HG03442 (cell line): ENCODE results near the gene DYNLT1.
"Not testable (repeated sequence)": the region's sequence is repeated elsewhere in the genome, so short reads cannot be mapped to it uniquely, and the experiment has no call there.

Source experiments
- ATAC-seq: cut with Tn5 transposase; IDR thresholded peaks from one replicate; pipeline ENCODE4 v1.9.1; 2021; ENCODE audit warnings: mild to moderate bottlenecking, moderate library complexity; ENCODE audit not compliant: unreplicated experiment

The DYNLT1 gene

DNA sequence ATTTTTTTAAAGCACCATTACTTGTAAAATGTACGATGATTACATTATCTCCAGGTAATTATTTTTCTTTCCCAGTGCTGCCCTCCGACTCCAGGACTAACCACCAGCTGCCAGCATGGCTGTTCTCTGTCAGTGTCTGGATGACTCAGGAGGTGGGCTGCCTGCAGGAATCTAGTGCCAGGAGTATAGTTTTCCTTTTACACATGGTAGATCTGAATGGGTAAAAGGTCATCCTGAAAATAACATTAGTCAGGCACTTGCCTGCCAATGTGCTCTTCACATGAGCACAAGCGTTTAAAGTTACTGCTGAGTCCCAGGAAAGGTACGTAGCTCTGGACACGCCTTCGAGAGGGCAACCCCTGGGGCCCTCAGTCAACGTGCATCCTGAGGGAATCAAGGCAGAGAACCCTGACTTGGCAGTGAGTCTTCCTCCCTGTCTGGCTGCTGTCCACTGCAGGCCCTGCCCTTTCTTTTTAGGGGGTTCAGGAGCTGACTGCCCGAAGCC lies 2.4 kb downstream of the DYNLT1 start:
- ATAC-seq = no peak

DNA sequence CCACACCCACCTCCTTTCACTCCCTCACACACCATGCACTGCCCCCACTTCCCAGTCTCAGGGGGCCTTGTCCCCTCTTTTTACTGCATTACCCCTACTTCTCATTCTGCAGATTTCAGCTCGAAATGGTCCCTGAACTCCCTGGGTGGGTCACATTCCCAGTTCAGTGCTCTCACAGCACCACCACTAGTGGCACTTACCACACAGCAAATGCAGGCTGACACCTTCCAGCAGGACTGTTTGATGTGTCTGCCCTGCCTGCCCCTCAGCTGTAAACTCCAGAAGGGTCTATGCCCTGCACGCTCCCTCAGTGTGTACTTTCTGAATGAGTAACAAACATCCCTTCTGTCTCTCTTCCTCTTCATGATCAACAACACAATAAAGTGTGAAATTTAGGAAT lies 4.0 kb downstream of the DYNLT1 start:
- ATAC-seq = no peak

GRCh38 chr6:158639056-158639455 lies 5.5 kb downstream of the DYNLT1 start:
- ATAC-seq = no peak

- no peak for ATAC-seq
Measured at GRCh38 chr6:158638324-158638854, 6.2 kb downstream of the DYNLT1 start.

- no peak for ATAC-seq
Measured at GRCh38 chr6:158636778-158637177, 7.8 kb downstream of the DYNLT1 start.

DNA sequence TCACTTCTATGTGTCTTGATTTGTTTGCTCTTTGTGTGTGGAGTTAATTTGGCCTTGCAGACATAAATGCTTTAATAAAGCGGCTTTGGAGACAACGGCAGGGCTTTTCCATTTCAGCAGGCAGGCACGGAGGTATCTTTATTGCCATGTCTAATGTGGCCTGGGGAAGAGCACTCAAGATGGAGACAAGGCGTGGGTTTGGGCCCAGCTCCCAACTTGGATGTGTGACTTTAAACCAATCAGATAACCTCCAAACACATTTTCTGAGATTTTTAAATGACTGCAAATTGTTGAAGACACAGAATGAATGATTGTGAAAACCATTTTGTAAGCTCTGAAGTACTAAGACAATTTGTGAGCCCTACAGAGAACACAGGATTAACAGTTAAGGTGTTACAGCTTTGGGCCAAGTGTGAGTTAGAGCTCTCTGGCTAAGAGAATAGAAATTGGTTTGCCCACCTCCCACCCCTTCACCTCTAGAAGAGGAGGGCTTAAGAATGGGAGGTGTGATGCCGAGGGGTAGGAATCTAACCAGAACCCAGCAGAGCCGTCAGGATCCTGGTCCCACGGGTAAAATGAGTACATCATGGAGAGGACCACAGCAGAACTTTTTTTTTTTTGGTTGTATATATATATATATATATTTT lies 9.0 kb downstream of the DYNLT1 start:
- ATAC-seq = no peak

DNA sequence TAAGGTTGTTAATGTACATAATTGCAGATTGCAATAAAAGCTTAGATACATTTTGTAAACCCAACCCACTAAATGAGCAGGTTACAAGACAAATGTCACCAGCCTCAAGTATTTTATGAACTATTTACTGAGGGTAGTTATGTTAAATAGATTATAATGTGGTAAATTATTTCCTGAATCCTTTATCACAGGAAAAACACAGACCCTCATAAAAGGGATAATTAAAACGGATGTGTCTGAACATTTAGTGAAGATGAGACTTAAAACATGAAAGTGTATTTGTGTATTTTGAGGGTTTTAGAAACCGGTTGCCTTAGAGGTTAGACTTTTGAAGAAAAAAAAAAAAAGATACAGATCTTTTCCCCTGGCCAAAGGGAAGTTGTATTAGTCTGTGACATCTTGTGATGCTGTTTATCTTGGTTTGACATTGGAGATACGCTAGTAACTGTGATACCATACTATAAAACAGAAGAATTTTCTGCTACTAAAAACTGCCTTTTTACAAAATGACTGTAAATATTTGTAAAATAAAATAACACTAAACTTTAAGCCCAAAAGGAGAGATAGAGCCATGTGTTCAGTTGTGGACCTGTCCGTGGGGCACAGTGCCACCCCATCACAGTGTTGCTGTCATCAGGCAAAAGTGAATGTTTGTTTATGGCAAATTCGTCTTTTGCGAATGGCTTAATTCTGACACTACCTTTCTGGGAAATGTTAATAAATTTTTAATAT lies 9.7 kb downstream of the DYNLT1 start:
- no peak for ATAC-seq

DNA sequence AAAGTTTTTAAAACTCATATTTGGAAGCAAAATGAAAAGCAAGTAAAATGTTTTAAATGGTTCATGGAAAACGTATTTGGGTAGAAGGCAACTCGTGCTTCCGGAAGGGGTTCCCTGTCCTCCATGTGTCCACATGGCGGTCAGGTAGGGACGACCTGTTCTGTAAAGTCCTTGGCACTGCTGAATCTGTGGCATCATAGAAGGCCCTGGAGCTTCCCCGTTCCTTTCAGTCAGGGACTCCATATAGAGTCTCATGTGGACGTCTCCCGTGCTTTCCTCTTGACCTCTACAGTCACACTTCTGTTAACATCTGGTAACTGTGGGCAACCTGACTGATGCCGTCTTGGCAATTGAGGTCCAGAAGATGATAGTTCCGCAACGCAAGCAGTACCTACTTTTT lies 11.4 kb downstream of the DYNLT1 start:
- ATAC-seq = no peak

DNA sequence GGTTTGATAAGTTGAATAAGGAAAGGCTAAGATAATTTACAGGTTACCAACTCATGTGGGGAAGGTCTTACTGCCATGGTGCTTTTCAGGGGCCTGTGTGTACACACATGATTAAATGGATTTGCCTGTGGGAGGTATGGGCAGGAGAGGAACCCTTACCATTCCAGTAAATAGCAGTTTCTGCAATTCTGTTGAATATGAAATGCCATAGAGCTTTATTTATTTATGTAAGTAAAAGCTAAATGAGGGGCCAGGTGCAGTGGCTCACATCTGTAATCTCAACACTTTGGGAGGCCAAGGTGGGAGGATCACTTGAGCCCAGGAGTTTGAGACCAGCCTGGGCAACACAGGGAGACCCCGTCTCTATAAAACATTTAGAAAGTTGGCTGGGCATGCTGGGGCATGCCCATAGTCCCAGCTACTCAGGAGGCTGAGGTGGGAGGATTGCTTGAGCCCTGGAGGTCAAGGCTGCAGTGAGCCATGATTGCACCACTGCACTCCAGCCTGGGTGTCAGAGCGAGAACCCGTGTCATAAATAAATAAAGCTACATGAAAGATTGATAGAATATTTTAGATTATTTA lies 11.9 kb downstream of the DYNLT1 start:
- not testable (repeated sequence) for ATAC-seq

DNA sequence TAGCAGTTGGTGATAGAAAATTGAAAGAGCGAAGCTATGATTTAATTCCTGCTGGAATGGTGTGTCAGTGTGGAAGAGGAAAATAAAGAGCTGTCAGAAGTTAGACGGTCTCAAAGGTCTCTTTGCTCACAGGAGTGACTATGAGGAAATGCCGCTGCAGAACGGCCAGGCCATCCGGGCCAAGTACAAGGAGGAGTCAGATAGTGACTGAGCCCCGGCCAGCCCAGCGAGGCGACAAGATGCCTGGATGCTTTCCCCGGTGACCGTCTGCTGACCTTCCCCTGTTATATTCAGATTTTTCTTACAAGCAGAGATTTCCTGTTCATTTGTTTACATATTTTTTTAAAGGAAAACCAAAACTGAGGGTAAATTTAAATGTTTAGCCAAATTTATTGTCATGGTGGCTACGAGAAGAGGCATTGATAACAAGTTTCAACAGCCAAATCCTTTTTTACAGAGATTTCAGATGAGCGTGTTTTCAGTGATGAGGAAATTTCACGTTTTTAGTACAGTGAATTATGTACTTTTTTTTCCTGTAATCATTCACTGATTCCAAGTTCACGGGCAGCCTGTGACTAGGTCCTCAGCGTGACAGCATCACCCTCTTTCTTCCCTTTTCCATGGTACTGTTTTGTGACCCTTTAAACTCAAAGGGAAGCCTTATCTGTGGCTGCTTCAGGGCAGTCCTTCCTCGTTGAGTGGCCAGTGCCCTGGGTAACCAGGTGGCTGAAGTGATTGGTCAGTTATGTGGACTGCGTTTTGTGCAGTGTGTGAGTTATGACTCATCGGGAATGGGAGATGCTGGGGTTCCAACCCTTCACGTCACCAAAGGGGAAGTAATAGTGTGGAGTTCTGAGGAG lies 12.6 kb downstream of the DYNLT1 start:
- ATAC-seq = no peak

- ATAC-seq = no peak
Measured at GRCh38 chr6:158630938-158631616, 13.5 kb downstream of the DYNLT1 start.

DNA sequence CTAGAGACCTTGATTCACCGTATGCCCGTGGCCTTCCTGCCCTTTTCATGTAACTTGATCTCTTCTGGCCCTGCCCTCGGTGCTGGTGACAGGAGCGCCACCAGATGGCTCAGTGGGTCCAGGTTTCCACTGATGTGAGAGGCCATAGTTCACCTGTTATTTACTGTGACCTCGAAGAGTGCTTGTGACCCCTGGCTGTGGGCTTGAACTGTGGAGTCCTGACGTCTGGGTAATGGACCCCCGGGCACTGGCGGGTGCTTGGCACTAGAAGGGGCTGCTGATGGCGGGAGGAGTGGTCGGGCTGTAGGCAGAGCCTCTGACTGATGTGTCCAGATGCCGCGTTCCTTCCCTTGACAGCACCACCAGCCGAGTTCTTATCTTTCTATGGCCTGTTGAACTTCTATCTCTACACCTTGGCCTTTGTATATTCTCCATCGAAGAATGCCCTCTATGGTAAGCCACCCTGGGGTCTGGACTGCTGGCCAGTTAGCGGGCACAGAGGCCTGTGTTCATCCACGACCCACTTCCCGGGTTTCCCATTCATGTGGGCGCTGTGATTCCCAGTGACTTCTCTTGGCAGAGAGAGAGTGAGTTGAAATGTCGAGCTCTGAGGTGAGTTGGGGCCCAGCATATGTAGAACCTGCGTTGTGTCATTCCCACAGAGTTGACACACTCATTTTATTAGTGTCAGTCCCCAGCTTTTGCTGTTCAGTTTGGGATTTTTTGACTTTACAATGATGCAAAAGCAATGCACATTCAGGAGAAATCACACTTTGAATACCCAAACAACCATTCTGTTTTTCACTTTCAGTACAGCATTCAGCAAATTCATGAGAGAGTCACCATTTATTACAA lies 14.9 kb downstream of the DYNLT1 start:
- ATAC-seq = no peak

GRCh38 chr6:158628542-158628941 lies 16.0 kb downstream of the DYNLT1 start:
- ATAC-seq = no peak

GRCh38 chr6:158627940-158628211 lies 16.7 kb downstream of the DYNLT1 start:
- ATAC-seq = no peak

DNA sequence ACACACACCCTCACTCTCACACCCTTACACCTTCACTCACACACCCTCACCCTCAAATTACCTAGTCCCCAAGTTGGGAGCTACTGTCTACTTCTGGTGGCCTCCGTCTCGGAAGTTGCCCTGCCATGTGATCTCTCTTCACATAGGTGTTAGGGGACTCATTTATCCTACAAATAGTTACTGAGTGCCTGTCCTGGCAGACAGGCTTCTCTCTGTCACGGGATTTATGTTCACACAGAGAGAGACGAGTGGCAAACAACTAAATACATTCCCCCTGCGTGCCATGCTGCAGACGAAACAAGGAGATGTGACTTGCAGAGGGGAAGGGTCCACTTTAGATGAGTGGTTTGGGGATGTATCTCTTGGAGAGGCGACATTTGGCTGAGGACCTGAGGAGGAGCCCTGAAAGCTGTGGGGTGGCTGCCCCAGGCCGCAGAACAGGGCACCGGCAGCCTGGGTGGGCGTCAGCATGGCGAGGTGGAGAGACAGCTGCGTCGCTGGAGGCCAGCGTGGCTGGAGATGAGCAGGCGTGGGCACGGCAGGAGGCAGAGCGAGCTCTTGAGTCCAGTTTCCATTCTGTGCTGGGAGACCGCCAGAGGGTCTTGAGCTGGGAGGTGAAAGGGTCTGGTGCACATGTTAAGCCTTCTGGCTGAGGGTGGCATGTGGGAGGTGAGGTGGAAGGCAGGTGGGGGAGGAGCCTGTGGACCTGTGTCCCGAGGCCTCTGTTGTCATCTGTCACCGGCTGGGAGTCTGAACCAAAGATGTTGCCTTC lies 17.2 kb downstream of the DYNLT1 start:
- ATAC-seq = no peak

- ATAC-seq = no peak
Measured at GRCh38 chr6:158626360-158627167, 18.0 kb downstream of the DYNLT1 start.

GRCh38 chr6:158625881-158626305 lies 18.6 kb downstream of the DYNLT1 start:
- no peak for ATAC-seq
